OCI-LY3 (cell line): Measurements from ENCODE around the gene PASK.

ENCODE experiments used
- EZH2phosphoT487 ChIP-seq: fragments of 200-600 bp; shearing (Covaris generic); IDR thresholded peaks from 2 replicates; pipeline ENCODE4 v1.6.1; 2018; ENCODE audit warnings: antibody characterized with exemption, mixed run types, low read depth
- TF ChIP-seq, protein P1 (sequence below): fragments of 200-600, 300-600 bp; sonication (generic); IDR thresholded peaks from 2 replicates; pipeline ENCODE4 v1.5.1; 2014; ENCODE audit warnings: antibody characterized with exemption, low read length, low read depth

GRCh38 chr2:241161646-241162281 is 12.5 kb upstream of the PASK start:
- TF ChIP-seq, protein P1, sequence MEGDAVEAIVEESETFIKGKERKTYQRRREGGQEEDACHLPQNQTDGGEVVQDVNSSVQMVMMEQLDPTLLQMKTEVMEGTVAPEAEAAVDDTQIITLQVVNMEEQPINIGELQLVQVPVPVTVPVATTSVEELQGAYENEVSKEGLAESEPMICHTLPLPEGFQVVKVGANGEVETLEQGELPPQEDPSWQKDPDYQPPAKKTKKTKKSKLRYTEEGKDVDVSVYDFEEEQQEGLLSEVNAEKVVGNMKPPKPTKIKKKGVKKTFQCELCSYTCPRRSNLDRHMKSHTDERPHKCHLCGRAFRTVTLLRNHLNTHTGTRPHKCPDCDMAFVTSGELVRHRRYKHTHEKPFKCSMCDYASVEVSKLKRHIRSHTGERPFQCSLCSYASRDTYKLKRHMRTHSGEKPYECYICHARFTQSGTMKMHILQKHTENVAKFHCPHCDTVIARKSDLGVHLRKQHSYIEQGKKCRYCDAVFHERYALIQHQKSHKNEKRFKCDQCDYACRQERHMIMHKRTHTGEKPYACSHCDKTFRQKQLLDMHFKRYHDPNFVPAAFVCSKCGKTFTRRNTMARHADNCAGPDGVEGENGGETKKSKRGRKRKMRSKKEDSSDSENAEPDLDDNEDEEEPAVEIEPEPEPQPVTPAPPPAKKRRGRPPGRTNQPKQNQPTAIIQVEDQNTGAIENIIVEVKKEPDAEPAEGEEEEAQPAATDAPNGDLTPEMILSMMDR, result no peak
- no peak for TF ChIP-seq EZH2phosphoT487
